Adipocyte (in vitro differentiated cells): Measurements from ENCODE around the gene RNF180.
"Not testable (repeated sequence)": the region's sequence is repeated elsewhere in the genome, so short reads cannot be mapped to it uniquely, and the experiment has no call there.

Source experiments
- DNase-seq: peaks from one replicate; pipeline ENCODE4 v3.0.0-alpha.2; 2015; ENCODE audit warnings: low read depth
- H3K27me3 ChIP-seq: replicated peaks from 2 replicates; pipeline ENCODE4 v1.7.0; 2013; ENCODE audit warnings: mild to moderate bottlenecking, low read length, moderate library complexity; ENCODE audit not compliant: control insufficient read depth, insufficient read depth
- H3K36me3 ChIP-seq: 2 replicates; pipeline ENCODE4 v1.7.0; 2013; ENCODE audit warnings: low read length, mild to moderate bottlenecking, moderate library complexity; ENCODE audit not compliant: control insufficient read depth, insufficient read depth, severe bottlenecking
- H3K4me1 ChIP-seq: 2 replicates; pipeline ENCODE4 v1.7.0; 2013; ENCODE audit warnings: mild to moderate bottlenecking, low read length, moderate library complexity; ENCODE audit not compliant: control insufficient read depth, insufficient read depth
- H3K4me3 ChIP-seq: 2 replicates; pipeline ENCODE4 v1.7.0; 2013; ENCODE audit warnings: mild to moderate bottlenecking, low read length, moderate library complexity
- H3K9ac ChIP-seq: 2 replicates; pipeline ENCODE4 v1.7.0; 2013; ENCODE audit warnings: mild to moderate bottlenecking, low read length, moderate library complexity
- H3K9me3 ChIP-seq: 2 replicates; pipeline ENCODE4 v1.7.0; 2013; ENCODE audit warnings: mild to moderate bottlenecking, low read length, moderate library complexity; ENCODE audit not compliant: control insufficient read depth

Gene RNF180

GRCh38 chr5:64331597-64332277 lies 166.1 kb downstream of the RNF180 start:
- Histone ChIP-seq H3K9me3 (peaks cover 8% of the 10 kb centered on the region), H3K4me1 (no peaks in the 10 kb centered on the region), H3K27me3 (no peaks in the 10 kb centered on the region), H3K36me3 (peaks cover 5% of the 10 kb centered on the region), H3K4me3 (no peak overlapping the region), H3K9ac (no peak overlapping the region)
- DNase-seq = no peak

GRCh38 chr5:64333886-64334285 lies 168.2 kb downstream of the RNF180 start:
- DNase-seq = no peak
- Histone ChIP-seq H3K4me1 (no peaks in the 10 kb centered on the region), H3K9ac (no peak overlapping the region), H3K4me3 (no peak overlapping the region), H3K36me3 (peaks cover 5% of the 10 kb centered on the region), H3K9me3 (no peaks in the 10 kb centered on the region), H3K27me3 (no peaks in the 10 kb centered on the region)

GRCh38 chr5:64339769-64340168 lies 174.1 kb downstream of the RNF180 start:
- Histone ChIP-seq H3K27me3 (no peaks in the 10 kb centered on the region), H3K4me1 (peaks cover 2% of the 10 kb centered on the region), H3K4me3 (no peak overlapping the region), H3K9ac (no peak overlapping the region), H3K36me3 (no peaks in the 10 kb centered on the region), H3K9me3 (peaks cover 20% of the 10 kb centered on the region)
- no peak for DNase-seq

GRCh38 chr5:64340293-64340692 lies 174.7 kb downstream of the RNF180 start:
- Histone ChIP-seq H3K27me3 (no peaks in the 10 kb centered on the region), H3K4me3 (no peak overlapping the region), H3K4me1 (peaks cover 2% of the 10 kb centered on the region), H3K9me3 (peaks cover 20% of the 10 kb centered on the region), H3K9ac (no peak overlapping the region), H3K36me3 (no peaks in the 10 kb centered on the region)
- DNase-seq = no peak

- no peak for DNase-seq
- H3K4me3 ChIP-seq = no peak overlapping the region
- H3K36me3 ChIP-seq = no peaks in the 10 kb centered on the region
- H3K9me3 ChIP-seq = peaks cover 20% of the 10 kb centered on the region
- H3K9ac ChIP-seq = no peak overlapping the region
- H3K27me3 ChIP-seq = no peaks in the 10 kb centered on the region
- peaks cover 2% of the 10 kb centered on the region for H3K4me1 ChIP-seq
Observed at GRCh38 chr5:64341340-64341739, 175.7 kb downstream of the RNF180 start.

- Histone ChIP-seq H3K4me1 (peaks cover under 1% of the 10 kb centered on the region), H3K9me3 (peaks cover 20% of the 10 kb centered on the region), H3K36me3 (no peaks in the 10 kb centered on the region), H3K4me3 (no peak overlapping the region), H3K27me3 (no peaks in the 10 kb centered on the region), H3K9ac (no peak overlapping the region)
- DNase-seq = no peak
Observed at GRCh38 chr5:64344501-64344900, 178.9 kb downstream of the RNF180 start.

- Histone ChIP-seq H3K27me3 (no peaks in the 10 kb centered on the region), H3K9me3 (peaks cover 15% of the 10 kb centered on the region), H3K9ac (no peak overlapping the region), H3K4me3 (no peak overlapping the region), H3K36me3 (no peaks in the 10 kb centered on the region), H3K4me1 (no peaks in the 10 kb centered on the region)
- peak; percentile 2 for DNase-seq
Observed at GRCh38 chr5:64347309-64347708, 181.7 kb downstream of the RNF180 start.

- no peak for DNase-seq
- H3K36me3 ChIP-seq = no peaks in the 10 kb centered on the region
- H3K4me3 ChIP-seq = no peak overlapping the region
- H3K27me3 ChIP-seq = no peaks in the 10 kb centered on the region
- H3K9ac ChIP-seq = no peak overlapping the region
- peaks cover 13% of the 10 kb centered on the region for H3K9me3 ChIP-seq
- no peaks in the 10 kb centered on the region for H3K4me1 ChIP-seq
Observed at GRCh38 chr5:64364426-64364825, 198.8 kb downstream of the RNF180 start.

- H3K36me3 ChIP-seq = no peaks in the 10 kb centered on the region
- no peaks in the 10 kb centered on the region for H3K4me1 ChIP-seq
- H3K9me3 ChIP-seq = peaks cover 3% of the 10 kb centered on the region
- peak; percentile 19 for DNase-seq
- no peaks in the 10 kb centered on the region for H3K27me3 ChIP-seq
- no peak overlapping the region for H3K9ac ChIP-seq
- H3K4me3 ChIP-seq = no peak overlapping the region
Observed at GRCh38 chr5:64384765-64385164, 219.1 kb downstream of the RNF180 start.

GRCh38 chr5:64397552-64397951 lies 231.9 kb downstream of the RNF180 start:
- Histone ChIP-seq H3K9ac (no peak overlapping the region), H3K9me3 (peaks cover 7% of the 10 kb centered on the region)
- DNase-seq = no peak

GRCh38 chr5:64398735-64399134 lies 233.1 kb downstream of the RNF180 start:
- not testable (repeated sequence) for H3K36me3 ChIP-seq, H3K4me3 ChIP-seq, H3K27me3 ChIP-seq, DNase-seq, H3K9me3 ChIP-seq, H3K4me1 ChIP-seq, H3K9ac ChIP-seq

More at GRCh38 chr5:64397552-64397951, 231.9 kb downstream of the RNF180 start:
- H3K4me1 ChIP-seq = no peaks in the 10 kb centered on the region
- no peaks in the 10 kb centered on the region for H3K36me3 ChIP-seq
- no peaks in the 10 kb centered on the region for H3K27me3 ChIP-seq
- H3K4me3 ChIP-seq = no peak overlapping the region
